Left ventricle myocardium inferior (tissue), 1 donor: ENCODE measurements around the gene SYTL3. TPM values are rescaled to one million over a fixed set of nuclear protein-coding genes. Genes with fewer than 3 reads are reported as not detected.

Experiments used
- DNase-seq: peaks from one replicate; pipeline ENCODE4 v3.0.0-alpha.2; 2020
- H3K27ac ChIP-seq: fragments of 200-600 bp; replicated peaks from 2 replicates; pipeline ENCODE4 v1.8.0; 2021
- H3K27me3 ChIP-seq: fragments of 200-600 bp; 2 replicates; pipeline ENCODE4 v1.8.0; 2021; ENCODE audit warnings: low read depth
- H3K36me3 ChIP-seq: fragments of 200-600 bp; 2 replicates; pipeline ENCODE4 v1.8.0; 2021
- H3K4me1 ChIP-seq: fragments of 200-600 bp; 2 replicates; pipeline ENCODE4 v1.8.0; 2021
- H3K4me3 ChIP-seq: fragments of 200-600 bp; 2 replicates; pipeline ENCODE4 v1.8.0; 2021; ENCODE audit warnings: mild to moderate bottlenecking, moderate library complexity
- H3K9me3 ChIP-seq: fragments of 200-600 bp; replicated peaks from 2 replicates; pipeline ENCODE4 v1.8.0; 2021
- intact Hi-C: fragments of 100-400 bp; cut with micrococcal nuclease; formaldehyde crosslinking; loops from one replicate; pipeline ENCODE4 v1.11.0; 2022
- total RNA-seq: library from RNA; stranded (reverse); fragmentation: NEBNext Ultra II Directional; extraction: Animal tissue kit (Norgen Biotek cat#: 25700); gene quantifications from one replicate; pipeline ENCODE4 v1.2.1, GENCODE V29; 2021
- TF ChIP-seq, protein P1 (sequence below): fragments of 200-600 bp; IDR thresholded peaks from 2 replicates; pipeline ENCODE4 v1.8.0; 2021; ENCODE audit warnings: antibody characterized with exemption, mild to moderate bottlenecking, borderline replicate concordance
- donor health status: DM: no; HTN: yes; CAD: no; lungs with severe emphysema.

Gene SYTL3
- total RNA-seq, 1 donor from 2014 or later: 11.2 TPM

DNA sequence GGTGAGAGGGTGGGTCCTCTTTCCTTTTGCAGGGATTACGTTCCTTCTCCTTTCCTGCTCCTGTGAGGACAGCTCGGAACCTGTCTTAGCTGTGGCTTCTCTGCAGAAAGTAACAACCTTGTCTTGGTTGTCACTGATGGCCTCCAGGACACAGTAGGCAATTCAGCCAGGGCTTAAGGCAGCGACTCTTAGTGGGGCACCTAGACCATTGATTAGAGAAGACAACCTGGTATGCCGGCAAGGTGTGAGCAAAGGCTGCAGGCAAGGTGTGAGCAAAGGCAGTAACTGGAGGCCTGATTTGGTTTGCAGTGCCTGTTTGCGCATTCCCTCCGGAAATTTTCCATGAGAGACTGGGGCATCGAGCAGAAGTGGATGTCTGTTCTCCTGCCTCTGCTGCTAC is 42.9 kb upstream of the SYTL3 start:
- DNase-seq: no peak
- Histone ChIP-seq H3K36me3 (peaks cover 25% of the 10 kb centered on the region), H3K4me3 (no peak overlapping the region), H3K4me1 (peaks cover 32% of the 10 kb centered on the region), H3K27ac (no peak overlapping the region), H3K27me3 (no peaks in the 10 kb centered on the region), H3K9me3 (no peaks in the 10 kb centered on the region)
- intact Hi-C loops: loop anchor here (5.0 to 10.0 kb wide), 2 partner anchors 92 to 390 kb away; no protein-coding TSS in a partner anchor
- TF ChIP-seq, protein P1, sequence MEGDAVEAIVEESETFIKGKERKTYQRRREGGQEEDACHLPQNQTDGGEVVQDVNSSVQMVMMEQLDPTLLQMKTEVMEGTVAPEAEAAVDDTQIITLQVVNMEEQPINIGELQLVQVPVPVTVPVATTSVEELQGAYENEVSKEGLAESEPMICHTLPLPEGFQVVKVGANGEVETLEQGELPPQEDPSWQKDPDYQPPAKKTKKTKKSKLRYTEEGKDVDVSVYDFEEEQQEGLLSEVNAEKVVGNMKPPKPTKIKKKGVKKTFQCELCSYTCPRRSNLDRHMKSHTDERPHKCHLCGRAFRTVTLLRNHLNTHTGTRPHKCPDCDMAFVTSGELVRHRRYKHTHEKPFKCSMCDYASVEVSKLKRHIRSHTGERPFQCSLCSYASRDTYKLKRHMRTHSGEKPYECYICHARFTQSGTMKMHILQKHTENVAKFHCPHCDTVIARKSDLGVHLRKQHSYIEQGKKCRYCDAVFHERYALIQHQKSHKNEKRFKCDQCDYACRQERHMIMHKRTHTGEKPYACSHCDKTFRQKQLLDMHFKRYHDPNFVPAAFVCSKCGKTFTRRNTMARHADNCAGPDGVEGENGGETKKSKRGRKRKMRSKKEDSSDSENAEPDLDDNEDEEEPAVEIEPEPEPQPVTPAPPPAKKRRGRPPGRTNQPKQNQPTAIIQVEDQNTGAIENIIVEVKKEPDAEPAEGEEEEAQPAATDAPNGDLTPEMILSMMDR: no peak

DNA sequence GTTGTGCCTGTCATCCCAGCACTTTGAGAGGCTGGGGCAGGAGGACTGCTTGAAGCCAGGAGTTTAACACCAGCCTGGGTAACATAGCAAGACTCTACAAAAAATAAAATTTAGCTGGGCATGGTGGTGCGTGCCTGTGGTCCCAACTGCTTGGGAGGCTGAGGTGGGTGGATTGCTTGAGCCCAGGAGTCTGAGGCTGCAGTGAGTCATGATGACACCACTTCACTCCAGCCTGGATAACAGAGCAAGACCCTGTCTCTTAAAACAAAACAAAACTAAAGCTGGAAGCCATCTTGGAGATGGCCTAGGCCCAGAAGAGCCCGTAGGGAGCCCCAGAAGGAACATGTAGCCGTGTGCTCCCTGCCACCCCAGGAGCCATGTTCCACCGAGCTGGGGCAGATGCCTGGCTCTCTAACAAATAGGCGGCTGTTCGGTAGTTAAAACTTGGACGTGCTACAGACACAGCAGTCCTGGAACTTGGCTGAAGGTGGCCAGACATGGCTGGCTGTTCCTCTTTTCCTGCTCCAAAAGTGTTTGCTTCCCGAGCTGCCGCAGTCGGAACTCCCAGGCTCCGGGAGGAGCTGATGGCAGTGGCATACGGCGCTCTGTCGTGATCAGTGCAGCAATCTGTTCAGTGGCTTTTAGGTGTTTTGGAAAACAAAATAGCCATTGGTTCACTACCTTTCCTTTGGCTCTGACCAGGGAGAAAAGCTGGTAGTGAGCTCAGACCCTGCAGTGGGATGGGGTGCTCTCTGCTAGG is 42.3 kb upstream of the SYTL3 start:
- H3K36me3 ChIP-seq: peaks cover 25% of the 10 kb centered on the region
- intact Hi-C loops: loop anchor here (5.0 to 10.0 kb wide), 2 partner anchors 93 to 390 kb away; no protein-coding TSS in a partner anchor

DNA sequence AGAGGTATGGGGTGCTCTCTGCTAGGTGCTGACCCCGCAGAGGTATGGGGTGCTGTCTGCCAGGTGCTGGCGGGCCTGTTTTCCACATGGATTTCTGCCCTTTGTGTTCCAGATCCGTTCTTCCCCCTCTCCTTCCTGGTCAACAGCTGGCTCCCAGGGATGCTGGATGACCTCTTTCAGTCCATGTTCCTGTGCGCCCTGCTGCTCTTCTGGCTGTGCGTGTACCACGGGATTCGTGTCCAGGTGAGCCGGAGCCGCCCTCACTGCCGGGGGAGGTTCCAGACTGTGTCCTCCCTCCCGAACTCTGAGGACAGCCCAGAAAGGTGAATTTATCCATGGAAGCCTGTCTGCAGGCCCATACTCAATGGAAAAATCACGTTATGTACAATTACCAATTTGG is 41.6 kb upstream of the SYTL3 start:
- H3K27ac ChIP-seq: no peak overlapping the region
- peaks cover 38% of the 10 kb centered on the region for H3K4me1 ChIP-seq
- H3K4me3 ChIP-seq: no peak overlapping the region
- intact Hi-C loops: loop anchor here (5.0 to 10.0 kb wide), 2 partner anchors 93 to 391 kb away; no protein-coding TSS in a partner anchor
- DNase-seq: no peak
- TF ChIP-seq, protein P1: no peak
- no peaks in the 10 kb centered on the region for H3K27me3 ChIP-seq
- peaks cover 25% of the 10 kb centered on the region for H3K36me3 ChIP-seq
- no peaks in the 10 kb centered on the region for H3K9me3 ChIP-seq

More for the DNA sequence above, 42.3 kb upstream of the SYTL3 start:
- H3K4me3 ChIP-seq: no peak overlapping the region
- DNase-seq: no peak
- H3K9me3 ChIP-seq: no peaks in the 10 kb centered on the region
- peak overlapping the region; percentile 33 for H3K27ac ChIP-seq
- H3K27me3 ChIP-seq: no peaks in the 10 kb centered on the region
- TF ChIP-seq, protein P1: no peak
- peaks cover 38% of the 10 kb centered on the region for H3K4me1 ChIP-seq

DNA sequence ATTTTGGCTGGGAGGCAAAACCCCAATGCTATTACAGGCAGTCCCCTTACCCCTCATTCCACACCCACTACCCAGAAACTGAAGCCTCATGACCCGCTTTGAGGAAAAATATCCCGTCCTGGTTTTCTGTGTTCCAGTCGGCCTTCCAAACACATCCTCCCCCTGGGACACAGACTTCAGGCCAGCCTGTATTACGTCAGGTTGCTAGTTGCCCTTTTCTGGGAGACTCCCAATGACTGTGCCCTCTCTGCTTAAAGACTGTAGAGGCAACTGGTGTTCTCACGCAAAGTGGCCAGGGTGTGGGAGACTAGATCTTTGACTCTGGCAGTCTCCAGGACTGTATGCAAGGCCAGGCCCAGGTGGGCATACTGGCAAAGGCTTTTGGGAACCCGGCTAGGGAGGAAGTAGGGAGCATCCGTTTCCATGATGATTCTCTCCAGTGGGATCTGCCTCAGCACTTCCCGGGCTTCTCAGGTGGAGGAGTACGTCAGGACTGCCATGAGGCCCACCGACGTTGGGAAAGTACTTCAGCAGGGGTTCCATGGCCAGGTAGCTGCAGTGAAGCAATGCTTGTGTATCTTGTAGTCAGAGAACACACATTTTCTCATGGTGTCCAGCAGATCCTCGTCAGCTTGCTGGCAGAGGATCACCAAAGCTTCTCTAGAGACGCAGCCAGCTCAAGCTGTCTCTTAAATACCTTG is 40.2 kb upstream of the SYTL3 start:
- DNase-seq: no peak
- no peak overlapping the region for H3K4me3 ChIP-seq
- H3K9me3 ChIP-seq: peaks cover 3% of the 10 kb centered on the region
- TF ChIP-seq, protein P1: no peak
- no peaks in the 10 kb centered on the region for H3K27me3 ChIP-seq
- peaks cover 25% of the 10 kb centered on the region for H3K36me3 ChIP-seq
- H3K4me1 ChIP-seq: peaks cover 38% of the 10 kb centered on the region
- intact Hi-C loops: loop anchor here (5.0 to 10.0 kb wide), 2 partner anchors 95 to 392 kb away; no protein-coding TSS in a partner anchor
- peak overlapping the region; percentile 49 for H3K27ac ChIP-seq

DNA sequence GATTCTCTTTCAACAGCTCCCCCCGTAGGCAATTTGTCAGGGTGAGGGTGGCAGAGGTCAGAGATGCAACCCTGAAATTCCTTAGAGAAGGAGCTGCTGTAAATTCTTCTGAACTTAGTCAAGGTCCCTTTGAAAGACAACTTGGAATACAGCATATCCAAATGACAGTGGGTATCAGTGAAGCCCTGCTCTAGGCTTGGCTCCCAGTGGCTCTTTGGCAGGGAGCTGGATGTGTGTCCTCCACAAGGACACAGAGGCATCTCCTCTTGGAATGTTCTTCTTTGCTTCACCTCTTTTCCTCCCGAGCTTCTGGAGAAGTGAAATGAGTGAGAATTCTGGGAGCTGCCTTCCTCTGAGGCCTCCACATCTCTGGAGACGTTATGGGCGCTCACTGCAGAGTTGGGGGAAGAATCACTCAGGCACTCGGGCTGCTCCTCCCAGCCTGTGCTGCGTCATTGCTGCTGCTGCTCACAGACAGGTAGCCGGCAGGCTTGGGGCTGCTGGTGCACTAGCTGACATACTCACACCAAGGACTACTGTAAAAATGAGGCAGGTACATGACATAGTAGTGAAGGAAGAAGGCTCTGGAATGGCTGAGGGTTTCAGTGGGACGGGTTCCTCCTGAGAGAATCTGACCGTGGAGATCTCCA is 39.4 kb upstream of the SYTL3 start:
- H3K4me1 ChIP-seq: peaks cover 38% of the 10 kb centered on the region
- H3K9me3 ChIP-seq: peaks cover 11% of the 10 kb centered on the region
- peaks cover 32% of the 10 kb centered on the region for H3K36me3 ChIP-seq
- H3K27me3 ChIP-seq: no peaks in the 10 kb centered on the region
- H3K4me3 ChIP-seq: no peak overlapping the region
- TF ChIP-seq, protein P1: no peak
- intact Hi-C loops: no loop called here
- DNase-seq: no peak
- peak overlapping the region; percentile 49 for H3K27ac ChIP-seq
